Measurements from ENCODE around the gene MFSD12.

MFSD12 gene

GRCh38 chr19:3496392-3497273, 60.8 kb downstream of the MFSD12 start:
- H3K4me3 ChIP-seq (ENCODE audit: low read depth, low read length) = no peak overlapping the region
- no peak for TF ChIP-seq CTCF (IDR thresholded peaks at IDR 0.05; ENCODE audit: control insufficient read depth, extremely low read depth, insufficient read depth)
- DNase-seq (ENCODE audit: low read depth) = no peak

- DNase-seq (ENCODE audit: low read depth) = no peak
- no peak overlapping the region for H3K4me3 ChIP-seq (ENCODE audit: low read depth, low read length)
- TF ChIP-seq CTCF (IDR thresholded peaks at IDR 0.05; ENCODE audit: control insufficient read depth, extremely low read depth, insufficient read depth) = no peak
Observed at GRCh38 chr19:3494559-3494958, 62.8 kb downstream of the MFSD12 start.

Measured in LNCaP clone FGC (cell line).